22Rv1 (cell line): ENCODE results near the gene ATRAID.

ENCODE experiments used
- CTCF ChIP-seq: fragments of 450-650 bp; IDR thresholded peaks from 2 replicates; pipeline ENCODE4 v1.5.1; 2017; ENCODE audit warnings: mild to moderate bottlenecking
- ZFX ChIP-seq: fragments of 450-650 bp; IDR thresholded peaks from 2 replicates; pipeline ENCODE4 v1.6.1; 2017; ENCODE audit warnings: antibody characterized with exemption, borderline replicate concordance

- TF ChIP-seq CTCF (no peak), ZFX (no peak)
Measured at GRCh38 chr2:27236136-27236535, 24.3 kb downstream of the ATRAID start.
